GM19468 (cell line): ENCODE data around the gene STMND1.

Experiments used
- ATAC-seq: cut with Tn5 transposase; IDR thresholded peaks from one replicate; pipeline ENCODE4 v1.9.1; 2021; ENCODE audit warnings: mild to moderate bottlenecking, moderate library complexity, moderate number of reproducible peaks; ENCODE audit not compliant: unreplicated experiment; ENCODE audit errors: extremely low read depth

STMND1 gene

DNA sequence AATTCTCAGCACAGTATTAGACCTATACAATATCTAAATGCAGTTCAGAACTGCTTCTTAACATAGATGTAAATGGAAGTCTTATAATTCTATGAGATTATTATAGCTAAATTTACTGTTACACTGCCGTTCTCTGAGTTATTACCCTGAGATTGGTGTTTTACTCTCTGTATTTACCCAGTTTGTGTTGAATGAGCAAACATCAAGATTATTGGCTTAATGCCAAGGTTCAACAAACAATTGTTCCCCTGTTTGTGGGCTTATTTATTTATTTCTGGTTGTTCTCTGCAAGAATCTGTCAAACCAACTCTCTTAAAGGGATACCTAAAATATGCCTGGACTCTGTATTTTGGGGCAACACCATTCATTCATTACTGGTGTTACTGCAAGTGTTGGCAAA is 5.2 kb upstream of the STMND1 start:
- no peak for ATAC-seq

GRCh38 chr6:17097982-17098381 is 3.9 kb upstream of the STMND1 start:
- ATAC-seq = no peak

- no peak for ATAC-seq
Measured at GRCh38 chr6:17098538-17098937, 3.3 kb upstream of the STMND1 start.

GRCh38 chr6:17099401-17100059 is 2.3 kb upstream of the STMND1 start:
- ATAC-seq = no peak

DNA sequence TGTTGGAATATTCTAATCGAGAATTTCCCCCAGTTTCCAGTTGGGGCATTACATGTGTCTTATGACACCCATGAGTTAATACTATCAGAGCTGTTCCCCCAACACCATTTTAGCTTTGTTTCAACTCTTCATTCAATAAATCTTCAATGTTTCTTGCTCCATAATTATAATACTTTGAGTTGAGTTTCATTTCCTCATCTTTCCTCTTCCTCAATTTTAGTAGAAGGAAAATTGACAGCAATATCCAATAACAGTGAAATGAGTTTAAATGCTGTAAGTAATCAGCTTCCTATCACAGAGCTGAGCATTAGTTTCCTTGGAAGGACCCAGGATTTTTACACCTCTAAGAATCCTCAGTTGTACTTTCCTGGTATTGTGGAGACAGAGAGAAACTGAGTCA is 1.0 kb upstream of the STMND1 start:
- no peak for ATAC-seq

DNA sequence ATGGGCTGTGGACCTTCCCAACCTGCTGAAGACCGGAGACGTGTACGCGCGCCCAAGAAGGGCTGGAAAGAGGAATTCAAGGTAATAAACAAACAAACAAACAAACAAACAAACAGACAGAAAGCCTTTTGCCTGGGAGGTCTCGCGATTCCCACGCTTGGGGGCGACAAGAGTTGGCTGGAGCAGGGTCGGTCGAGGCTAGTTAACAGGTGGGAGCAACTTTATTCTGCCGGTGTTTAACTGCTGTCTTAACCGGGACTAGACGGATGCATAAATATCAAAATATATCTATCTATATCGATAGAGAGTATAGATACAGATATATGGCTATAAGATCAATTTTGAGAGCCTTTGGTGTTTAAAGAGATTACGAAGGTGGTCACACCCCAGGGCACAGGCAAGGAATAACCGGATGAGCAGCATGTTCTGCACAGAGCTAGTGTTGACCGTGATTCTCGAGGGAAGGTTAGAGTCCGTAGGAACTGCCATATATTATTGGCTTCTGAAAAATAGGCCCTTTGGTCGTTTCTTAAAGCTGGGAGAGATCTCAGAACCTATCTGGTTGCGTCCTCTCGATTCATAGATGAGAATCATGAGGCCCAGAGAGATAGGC is 514 bp downstream of the STMND1 start:
- ATAC-seq = no peak

DNA sequence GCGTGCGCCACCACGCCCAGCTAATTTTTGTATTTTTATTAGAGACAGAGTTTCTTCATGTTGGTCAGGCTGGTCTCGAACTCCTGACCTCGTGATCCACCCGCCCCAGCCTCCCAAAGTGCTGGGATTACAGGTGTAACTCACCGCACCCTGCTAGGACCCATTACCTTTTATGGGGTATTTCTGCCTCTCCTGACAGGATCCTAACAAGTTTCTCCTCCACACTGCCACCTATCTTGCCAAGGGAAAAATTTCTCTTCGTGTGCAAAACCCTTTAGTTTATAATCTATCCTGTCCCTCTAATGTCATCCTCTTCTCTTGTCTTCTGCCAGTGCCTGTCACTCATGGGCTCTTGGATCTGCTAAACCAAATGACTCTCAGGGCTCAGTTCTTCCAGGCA is 1.9 kb downstream of the STMND1 start:
- no peak for ATAC-seq

DNA sequence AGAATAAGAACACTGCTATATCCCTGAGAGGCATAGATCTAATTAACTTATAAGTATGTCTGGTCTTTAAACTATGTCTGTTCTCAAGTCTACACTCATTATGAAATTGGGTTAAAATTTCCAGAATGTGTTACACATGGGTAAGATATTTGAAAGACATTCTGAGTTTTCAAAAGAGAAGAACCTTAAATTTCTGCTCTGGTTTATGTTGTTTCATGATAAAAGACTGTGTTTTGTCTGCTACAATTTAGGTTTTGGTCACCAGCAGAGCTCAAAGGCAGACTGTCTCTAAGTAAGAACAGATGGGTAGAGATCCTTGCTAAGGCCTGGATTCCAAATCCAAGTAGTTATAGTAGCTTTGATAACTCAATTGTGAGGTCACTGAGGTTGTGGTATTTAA is 6.0 kb downstream of the STMND1 start:
- ATAC-seq = no peak

DNA sequence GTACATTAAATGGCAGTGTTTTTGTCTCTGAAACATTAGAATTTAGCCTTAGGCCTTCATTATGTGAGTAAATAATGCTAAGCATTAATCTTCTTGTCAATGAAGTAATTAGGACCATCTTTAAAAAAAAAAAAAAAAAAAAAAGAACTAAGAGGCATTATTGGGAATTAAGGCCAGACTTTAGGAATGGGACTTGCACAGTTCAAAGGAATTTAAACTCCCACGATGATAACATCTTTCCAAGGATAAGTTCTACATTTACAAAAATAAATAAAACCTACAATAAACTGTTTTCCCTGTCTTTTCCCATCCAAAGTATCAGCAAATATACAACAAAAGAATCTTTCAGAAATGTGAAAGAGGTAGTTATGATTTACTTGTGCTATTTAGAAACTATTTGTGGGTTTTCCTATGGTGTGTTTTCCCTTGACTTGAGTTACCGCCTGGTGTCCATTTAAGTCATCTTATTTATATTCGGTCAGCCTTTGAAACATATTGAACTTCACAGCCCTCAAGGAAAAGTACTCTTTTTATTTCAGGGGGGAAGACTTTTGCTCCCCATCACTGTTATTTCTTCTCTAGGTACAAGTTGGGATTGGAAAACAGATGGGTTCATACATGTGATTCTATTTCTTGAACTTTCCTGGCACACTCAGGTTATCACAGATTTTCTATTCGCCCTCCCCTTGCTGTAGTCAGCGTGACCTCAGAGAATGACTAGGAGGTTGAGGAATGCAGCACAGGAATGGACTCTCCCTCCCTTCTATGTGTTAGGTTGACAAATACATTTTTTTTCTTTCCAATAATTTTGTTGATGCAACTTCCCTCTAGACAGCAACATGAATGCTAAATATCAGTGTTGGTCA is 13.6 kb downstream of the STMND1 start:
- ATAC-seq = no peak

DNA sequence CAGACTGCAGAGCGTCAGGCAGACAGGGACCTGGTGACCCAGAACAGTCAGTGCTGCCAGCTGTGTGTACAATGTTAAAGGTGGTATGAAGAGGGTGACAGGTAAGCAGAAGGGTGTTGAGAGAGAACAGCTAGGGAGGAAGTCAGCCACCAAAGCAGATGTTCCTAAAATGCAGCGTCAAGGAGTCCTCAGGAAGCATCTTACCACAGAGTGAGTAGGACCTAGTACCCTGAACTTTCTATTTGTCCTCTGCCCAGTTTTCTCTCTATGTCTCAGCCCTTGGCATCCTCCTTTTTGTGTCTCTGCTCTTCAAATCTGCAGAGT is 14.2 kb downstream of the STMND1 start:
- ATAC-seq = no peak

- no peak for ATAC-seq
Measured at GRCh38 chr6:17120019-17120418, 18.2 kb downstream of the STMND1 start.

GRCh38 chr6:17125407-17125806 is 23.6 kb downstream of the STMND1 start:
- no peak for ATAC-seq

GRCh38 chr6:17130786-17131185 is 28.9 kb downstream of the STMND1 start:
- ATAC-seq = no peak

DNA sequence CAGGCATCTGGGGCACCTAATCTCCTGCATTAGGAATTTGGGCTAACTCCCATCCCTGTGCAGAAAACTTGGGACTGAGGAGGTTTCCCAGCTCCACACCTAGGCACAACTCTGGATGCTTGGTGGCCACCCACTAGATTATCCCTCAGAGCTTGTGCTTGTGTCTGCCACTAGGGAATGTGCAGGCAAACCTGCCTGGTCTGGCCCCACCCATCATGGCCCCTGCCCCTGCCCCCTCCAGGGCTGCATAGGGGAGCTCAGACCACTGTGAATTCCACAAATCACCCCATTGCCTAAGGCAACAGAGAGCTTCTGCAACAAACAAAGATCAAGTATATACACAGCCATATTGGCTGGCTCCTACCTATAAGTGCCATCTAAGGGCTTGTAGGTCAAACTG is 31.1 kb downstream of the STMND1 start:
- no peak for ATAC-seq

DNA sequence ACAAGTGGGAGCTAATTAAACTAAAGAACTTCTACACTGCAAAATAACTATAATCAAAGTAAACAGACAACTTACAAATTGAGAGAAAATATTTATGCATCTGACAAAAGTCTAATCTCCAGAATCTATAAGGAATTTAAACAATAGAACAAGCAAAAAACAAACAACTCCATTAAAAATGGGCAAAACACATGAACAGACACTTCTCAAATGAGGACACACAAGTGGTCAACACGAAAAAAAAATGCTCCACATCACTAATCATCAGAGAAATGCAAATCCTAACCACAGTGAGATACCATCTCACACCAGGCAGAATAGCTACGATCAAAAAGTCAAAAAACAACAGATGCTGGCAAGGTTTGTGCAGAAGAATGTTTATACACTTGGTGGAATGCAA is 36.2 kb downstream of the STMND1 start:
- ATAC-seq = no peak

GRCh38 chr6:17144016-17144415 is 42.2 kb downstream of the STMND1 start:
- ATAC-seq = no peak

GRCh38 chr6:17149571-17149970 is 47.7 kb downstream of the STMND1 start:
- no peak for ATAC-seq

DNA sequence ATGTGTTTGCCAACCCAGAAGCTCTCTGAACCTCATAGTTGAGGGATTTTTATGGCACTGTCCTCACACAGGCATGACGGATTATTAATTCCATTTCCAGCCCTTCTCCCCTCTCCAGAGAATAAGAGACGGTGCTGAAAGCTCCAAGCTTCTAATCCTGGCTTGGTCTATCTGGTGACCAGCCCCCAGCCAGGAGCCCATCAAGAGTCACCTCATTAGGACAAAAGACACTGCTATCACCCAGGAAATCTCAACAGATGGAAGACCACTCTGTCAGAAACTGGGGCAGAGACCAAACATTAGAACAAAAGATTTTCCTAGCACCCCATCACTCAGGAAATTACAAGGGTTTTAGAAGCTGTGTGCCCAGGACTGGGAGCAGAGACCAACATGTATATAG is 48.2 kb downstream of the STMND1 start:
- no peak for ATAC-seq

DNA sequence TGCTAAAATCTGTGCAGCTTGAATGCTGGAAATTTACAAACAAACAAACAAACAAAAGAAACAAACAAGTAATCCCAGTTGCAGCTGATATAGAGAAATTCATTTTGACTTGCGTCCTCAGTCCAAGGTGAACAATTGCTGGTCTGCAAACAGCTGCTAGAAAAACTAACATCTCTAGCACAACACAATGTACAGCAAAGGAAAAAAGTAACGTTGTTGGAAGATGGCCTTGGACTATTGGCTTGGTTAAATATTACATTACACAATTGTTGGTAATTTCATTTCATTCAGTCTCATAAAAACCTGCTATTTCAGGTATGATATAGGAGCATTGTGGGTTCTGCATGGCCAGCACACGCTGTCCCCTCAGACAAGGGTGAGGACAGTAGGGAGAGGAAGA is 50.0 kb downstream of the STMND1 start:
- ATAC-seq = no peak

DNA sequence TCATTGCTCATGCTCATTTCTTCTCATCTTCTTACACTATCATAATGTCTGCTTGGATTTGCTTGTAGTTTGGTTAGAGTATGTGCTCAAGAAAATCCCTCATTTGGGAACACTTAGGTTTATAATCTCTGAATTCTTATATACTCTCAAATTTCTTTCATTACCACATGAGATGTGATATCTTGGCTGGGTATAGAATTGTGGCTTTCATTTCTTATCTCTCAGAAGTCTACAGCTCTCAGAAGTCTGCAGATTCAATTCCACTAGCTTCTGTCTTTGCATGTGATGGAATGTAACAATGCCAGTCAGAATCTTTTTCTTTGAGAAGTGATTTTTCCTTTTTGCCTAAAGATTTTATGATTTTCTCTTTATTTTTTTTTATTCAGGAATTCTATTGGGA is 50.9 kb downstream of the STMND1 start:
- ATAC-seq = no peak

- ATAC-seq = no peak
Measured at GRCh38 chr6:17156112-17156921, 54.5 kb downstream of the STMND1 start.
